Measurements from ENCODE around the gene TNFAIP2. TPM values are rescaled to one million over a fixed set of nuclear protein-coding genes. Genes with fewer than 3 reads are reported as not detected.
A peak's percentile ranks its signal among the peaks of the same experiment; 100 is the strongest.

Gene TNFAIP2
- total RNA-seq, 1 donor from 2014 or later: 13.3 TPM

GRCh38 chr14:103185051-103186029 is 62.1 kb downstream of the TNFAIP2 start:
- no peak for DNase-seq (ENCODE audit: low spot score)
- H3K27ac Mint-ChIP-seq (ENCODE audit: unreplicated experiment): no peak overlapping the region
- H3K36me3 Mint-ChIP-seq (ENCODE audit: low read depth): no peaks in the 10 kb centered on the region
- no peaks in the 10 kb centered on the region for H3K9me3 Mint-ChIP-seq (ENCODE audit: low read depth)
- no peak overlapping the region for H3K4me3 Mint-ChIP-seq (ENCODE audit: unreplicated experiment)
- peak; percentile 90 for TF ChIP-seq CTCF (IDR thresholded peaks at IDR 0.05)
- H3K4me1 Mint-ChIP-seq (ENCODE audit: low read depth): peaks cover 8% of the 10 kb centered on the region
- peaks cover 22% of the 10 kb centered on the region for H3K27me3 Mint-ChIP-seq (ENCODE audit: low read depth)

- Mint-ChIP-seq H3K27me3 (ENCODE audit: low read depth) (peaks cover 24% of the 10 kb centered on the region), H3K9me3 (ENCODE audit: low read depth) (no peaks in the 10 kb centered on the region), H3K27ac (ENCODE audit: unreplicated experiment) (no peak overlapping the region), H3K4me3 (ENCODE audit: unreplicated experiment) (no peak overlapping the region), H3K4me1 (ENCODE audit: low read depth) (peaks cover 8% of the 10 kb centered on the region), H3K36me3 (ENCODE audit: low read depth) (no peaks in the 10 kb centered on the region)
- no peak for TF ChIP-seq CTCF (IDR thresholded peaks at IDR 0.05)
- no peak for DNase-seq (ENCODE audit: low spot score)
Measured at GRCh38 chr14:103186241-103186822, 63.1 kb downstream of the TNFAIP2 start.

Other genes with a start within 250 kb of the TNFAIP2 start
- gene AMN, start 200.8 kb upstream of the TNFAIP2 start, total RNA-seq: 0.30 to 0.38 TPM in 2 of 3 replicates, not detected in the other
- gene CDC42BPB, start 65.9 kb upstream of the TNFAIP2 start, total RNA-seq: 106 to 113 TPM (median 107 TPM) in 3 replicates
- not detected in 3 replicates for gene LBHD2, start 39.3 kb upstream of the TNFAIP2 start, total RNA-seq
- not detected in 3 replicates for gene EXOC3L4, start 28.7 kb upstream of the TNFAIP2 start, total RNA-seq
- 175 to 212 TPM (median 181 TPM) in 3 replicates for gene EIF5, start 210.8 kb downstream of the TNFAIP2 start, total RNA-seq

Measured in chondrocyte (in vitro differentiated cells).